Breast epithelium (tissue), 3 donors: ENCODE measurements around the gene HMX3.

Experiments used
- CTCF ChIP-seq, 3 donors: fragments of 450-650 bp; IDR thresholded peaks; one replicate each; pipeline ENCODE4 v1.5.1; 2016 to 2017; ENCODE audit warnings: antibody characterized with exemption in 3 of 3, mild to moderate bottlenecking in 3 of 3, moderate library complexity in 3 of 3
- POLR2A ChIP-seq: fragments of 450-650 bp; IDR thresholded peaks from one replicate; pipeline ENCODE4 v1.6.1; 2016; ENCODE audit warnings: antibody characterized with exemption, mild to moderate bottlenecking, moderate library complexity
- POLR2AphosphoS5 ChIP-seq, 3 donors: sonication (generic); formaldehyde crosslinking; IDR thresholded peaks; one replicate each; pipeline ENCODE4 v1.6.1; 2017; ENCODE audit warnings: antibody characterized with exemption in 3 of 3

- no peak for TF ChIP-seq CTCF (IDR thresholded peaks at IDR 0.05)
- TF ChIP-seq POLR2A, result no peak
- TF ChIP-seq POLR2AphosphoS5 (IDR thresholded peaks at IDR 0.05), result no peak
Measured at GRCh38 chr10:123135415-123136141, at the start of gene HMX3.
